ENCODE measurements around the gene PRDM15.

The PRDM15 gene

GRCh38 chr21:41777951-41778815, 101.0 kb downstream of the PRDM15 start:
- no peak for DNase-seq (ENCODE audit: low read depth in 3 of 3)

DNA sequence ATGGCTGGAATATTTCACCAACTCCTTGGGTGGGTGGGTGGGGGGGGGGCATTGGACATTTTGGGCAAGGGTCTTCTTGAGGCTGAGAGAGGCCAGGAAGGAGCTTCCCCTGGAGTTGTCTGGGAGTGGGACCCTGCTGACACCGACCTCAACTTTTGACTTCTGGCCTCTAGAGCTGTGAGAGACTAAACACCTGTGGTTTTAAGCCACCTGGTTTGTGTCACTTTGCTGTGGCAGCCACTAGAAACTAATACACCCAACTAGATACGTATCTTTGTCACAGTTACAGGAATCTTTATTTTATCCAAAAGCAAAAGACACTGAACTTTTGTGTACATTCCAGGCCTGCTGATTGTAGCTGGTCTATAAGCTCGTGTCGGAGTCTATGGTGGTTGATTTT, 102.4 kb downstream of the PRDM15 start:
- DNase-seq (ENCODE audit: low read depth in 3 of 3), result no peak

DNA sequence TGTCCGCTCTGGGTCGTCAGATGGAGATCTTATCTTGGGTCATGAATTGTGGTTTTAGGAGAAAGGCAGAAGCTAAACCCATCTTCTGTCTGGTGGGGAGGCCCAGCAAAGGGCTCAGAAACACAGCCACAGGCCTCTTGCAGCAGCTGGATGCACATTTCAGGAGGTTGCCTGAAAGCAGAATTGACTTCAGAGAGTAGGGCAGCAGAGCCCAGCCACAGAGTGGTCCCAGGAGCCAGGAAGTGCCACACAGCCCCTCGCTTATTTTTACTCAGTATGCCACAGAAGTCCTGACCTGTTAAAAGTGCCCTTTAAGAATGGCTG, 104.0 kb downstream of the PRDM15 start:
- DNase-seq (ENCODE audit: low read depth in 3 of 3), result no peak

- no peak for DNase-seq (ENCODE audit: low read depth in 3 of 3)
Observed at GRCh38 chr21:41774467-41775148, 104.5 kb downstream of the PRDM15 start.

DNA sequence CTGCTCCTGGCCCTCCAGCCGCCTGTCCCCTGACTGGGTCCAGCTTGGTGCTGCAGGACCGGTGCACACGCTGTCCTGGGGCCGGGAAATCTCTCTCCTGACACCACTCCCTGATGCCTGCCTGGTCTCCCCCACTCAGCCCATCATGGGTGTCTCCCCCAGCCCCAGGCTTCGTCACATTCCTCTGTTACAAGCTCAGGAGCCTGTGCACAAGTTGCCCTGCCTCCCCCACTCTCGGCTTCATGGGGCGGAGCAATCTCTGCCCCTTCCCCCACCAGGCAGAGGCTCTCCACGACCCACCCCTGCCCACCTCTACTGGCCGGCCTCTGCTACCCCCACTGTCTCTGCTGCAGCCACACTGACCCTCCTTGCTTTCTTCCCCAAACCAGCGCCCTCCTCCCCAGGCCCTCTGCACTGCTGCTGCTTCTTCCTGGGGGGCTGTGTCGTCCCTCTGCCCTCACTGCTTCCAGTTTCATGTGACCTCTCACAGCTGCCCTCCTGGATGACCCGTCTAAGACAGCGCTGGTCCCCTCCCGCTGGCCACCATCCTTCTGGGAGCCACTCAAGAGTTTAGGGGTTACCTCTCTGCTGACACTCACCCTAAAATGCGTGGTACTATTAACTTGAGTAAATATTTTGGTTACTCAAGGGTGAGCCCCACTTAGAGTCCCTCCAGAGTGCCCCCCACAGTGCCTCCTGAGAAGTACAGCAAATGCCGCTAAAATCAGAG, 106.6 kb downstream of the PRDM15 start:
- DNase-seq (ENCODE audit: low read depth in 3 of 3), result no peak

GRCh38 chr21:41771625-41771945, 107.6 kb downstream of the PRDM15 start:
- DNase-seq (ENCODE audit: low read depth in 3 of 3), result no peak

DNA sequence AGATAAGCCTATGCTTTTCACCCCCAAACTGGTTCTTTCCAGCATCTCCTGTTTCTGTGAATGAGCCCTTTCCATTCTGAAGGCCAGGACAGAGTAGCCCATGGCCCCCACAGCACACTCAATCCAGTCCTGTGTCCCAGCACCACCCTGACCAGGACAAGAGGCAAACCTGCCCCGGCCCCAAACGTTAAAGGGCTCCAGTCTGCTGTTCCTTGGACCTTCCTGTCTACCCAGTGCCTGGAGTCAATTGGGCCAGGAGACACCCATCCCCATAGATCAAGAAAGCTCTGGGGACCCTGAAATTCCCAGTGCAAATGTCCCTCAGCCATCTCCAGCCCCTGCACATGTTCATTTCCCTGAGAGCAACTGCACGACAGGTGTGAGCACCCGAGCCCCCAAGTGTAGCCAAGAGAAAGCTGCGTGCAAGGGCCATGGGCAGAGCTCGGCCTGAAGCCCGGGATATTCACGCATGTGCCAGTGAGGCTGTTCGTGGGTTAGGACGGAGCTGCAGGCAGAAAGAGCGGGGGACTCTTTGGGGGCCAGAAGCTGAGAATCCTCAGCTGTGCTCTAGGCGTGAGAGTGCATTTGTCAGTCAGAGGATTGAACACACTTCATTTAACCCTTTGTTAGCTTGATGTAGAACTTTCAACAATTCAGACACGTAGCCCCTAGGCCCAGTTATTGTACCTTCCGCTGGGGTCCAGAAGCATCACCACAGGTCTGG, 108.1 kb downstream of the PRDM15 start:
- no peak for DNase-seq (ENCODE audit: low read depth in 3 of 3)

GRCh38 chr21:41769933-41770332, 109.2 kb downstream of the PRDM15 start:
- DNase-seq (ENCODE audit: low read depth in 3 of 3), result no peak

DNA sequence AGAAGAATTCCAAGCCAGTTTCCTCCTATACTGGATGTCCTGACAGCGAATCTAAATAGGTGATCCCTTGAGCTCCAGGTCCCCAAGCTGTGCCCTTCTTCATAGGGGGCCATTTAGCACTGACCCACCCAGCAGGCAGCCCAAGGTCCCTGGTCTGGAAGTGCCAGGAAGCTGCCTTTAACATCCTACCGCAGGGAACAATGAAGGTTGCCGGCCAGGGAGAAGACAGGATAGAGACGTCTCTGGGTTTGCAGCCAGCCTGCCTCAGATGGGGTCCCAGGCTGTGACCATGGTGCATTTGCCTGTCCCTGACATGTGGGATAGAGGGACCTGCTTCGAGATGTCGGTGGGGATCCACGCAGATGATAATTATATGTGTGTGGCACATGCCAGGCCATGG, 109.6 kb downstream of the PRDM15 start:
- DNase-seq (ENCODE audit: low read depth in 3 of 3), result no peak

GRCh38 chr21:41769111-41769510, 110.0 kb downstream of the PRDM15 start:
- no peak for DNase-seq (ENCODE audit: low read depth in 3 of 3)

DNA sequence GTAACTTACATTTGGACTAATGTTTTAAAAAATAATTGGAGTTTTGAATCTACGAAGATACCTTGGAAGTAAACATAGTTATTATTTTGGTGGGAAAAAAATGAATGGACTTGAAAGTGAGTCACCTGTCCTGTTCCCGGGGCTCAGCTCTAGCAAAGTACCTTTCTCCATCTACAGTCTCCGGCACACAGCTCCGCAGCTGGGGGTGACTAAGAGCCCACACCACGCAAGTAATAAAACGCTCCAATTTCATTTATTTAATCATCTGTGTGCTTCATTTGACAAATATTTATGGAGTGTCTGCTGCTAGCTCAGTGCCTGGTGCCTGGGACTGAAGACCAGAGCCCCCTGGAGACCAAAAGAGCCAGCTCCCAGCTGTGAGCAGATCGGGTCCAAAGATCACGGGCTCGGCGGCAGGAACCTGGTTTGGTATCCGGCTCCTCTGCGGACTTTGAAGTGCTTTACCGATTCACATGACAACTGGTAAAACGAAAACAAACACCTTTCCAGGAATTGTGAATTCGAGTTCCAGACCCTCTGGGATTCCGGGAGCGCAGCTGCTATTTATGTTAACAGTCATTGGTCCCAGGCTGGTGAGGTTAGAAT, 110.6 kb downstream of the PRDM15 start:
- DNase-seq (ENCODE audit: low read depth in 3 of 3), result no peak

DNA sequence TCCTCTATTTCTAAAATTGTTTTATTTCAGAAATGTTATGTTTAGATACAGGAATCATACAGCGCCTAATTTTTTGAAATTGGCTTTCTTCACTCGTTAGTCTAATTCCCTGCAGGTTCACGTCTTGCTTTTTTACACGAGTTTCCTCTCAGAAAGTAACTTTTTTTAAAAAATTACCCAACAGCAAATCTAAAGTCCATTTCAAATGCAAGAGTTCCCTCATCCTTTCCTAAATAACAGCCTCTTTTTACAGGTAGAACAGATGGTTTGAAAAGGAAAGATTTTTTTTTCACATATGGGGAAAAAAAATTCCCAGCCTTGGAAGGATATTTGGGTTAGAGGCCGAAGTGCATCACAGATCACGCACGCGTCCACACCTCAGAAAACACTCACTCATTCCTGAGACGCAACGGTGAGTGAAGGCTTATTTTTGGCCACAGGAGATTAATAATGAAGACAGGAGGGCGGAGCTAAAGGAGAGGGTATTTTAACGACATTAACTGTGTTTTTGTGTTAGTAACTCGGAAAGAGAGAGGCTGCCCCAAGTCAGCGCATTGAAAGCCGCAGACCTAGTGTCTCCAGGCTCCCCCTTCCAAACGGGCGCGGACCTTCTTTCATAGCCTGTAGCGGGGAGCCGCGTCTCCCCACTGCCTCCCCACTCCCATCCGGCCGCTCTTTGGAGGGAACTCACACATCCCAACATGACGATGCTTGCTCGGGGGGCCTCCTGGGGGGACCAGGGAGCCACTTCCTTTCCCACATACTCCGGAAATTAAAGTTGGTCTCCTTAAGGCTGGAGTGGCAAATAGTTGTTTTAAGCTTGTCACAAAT, 111.3 kb downstream of the PRDM15 start:
- DNase-seq (ENCODE audit: low read depth in 3 of 3), result no peak

- DNase-seq (ENCODE audit: low read depth in 3 of 3), result peak; percentile 41 to 67 (median 45)
Observed at GRCh38 chr21:41766883-41767605, 112.1 kb downstream of the PRDM15 start, which contains the start of gene RIPK4. RIPK4 (minus strand) TSS chr21:41767052; CDS start chr21:41767041, 11 bp downstream.

GRCh38 chr21:41765973-41766882, 112.9 kb downstream of the PRDM15 start:
- DNase-seq (ENCODE audit: low read depth in 3 of 3), result no peak

- DNase-seq (ENCODE audit: low read depth in 3 of 3), result no peak
Observed at GRCh38 chr21:41765420-41765821, 113.7 kb downstream of the PRDM15 start.

DNA sequence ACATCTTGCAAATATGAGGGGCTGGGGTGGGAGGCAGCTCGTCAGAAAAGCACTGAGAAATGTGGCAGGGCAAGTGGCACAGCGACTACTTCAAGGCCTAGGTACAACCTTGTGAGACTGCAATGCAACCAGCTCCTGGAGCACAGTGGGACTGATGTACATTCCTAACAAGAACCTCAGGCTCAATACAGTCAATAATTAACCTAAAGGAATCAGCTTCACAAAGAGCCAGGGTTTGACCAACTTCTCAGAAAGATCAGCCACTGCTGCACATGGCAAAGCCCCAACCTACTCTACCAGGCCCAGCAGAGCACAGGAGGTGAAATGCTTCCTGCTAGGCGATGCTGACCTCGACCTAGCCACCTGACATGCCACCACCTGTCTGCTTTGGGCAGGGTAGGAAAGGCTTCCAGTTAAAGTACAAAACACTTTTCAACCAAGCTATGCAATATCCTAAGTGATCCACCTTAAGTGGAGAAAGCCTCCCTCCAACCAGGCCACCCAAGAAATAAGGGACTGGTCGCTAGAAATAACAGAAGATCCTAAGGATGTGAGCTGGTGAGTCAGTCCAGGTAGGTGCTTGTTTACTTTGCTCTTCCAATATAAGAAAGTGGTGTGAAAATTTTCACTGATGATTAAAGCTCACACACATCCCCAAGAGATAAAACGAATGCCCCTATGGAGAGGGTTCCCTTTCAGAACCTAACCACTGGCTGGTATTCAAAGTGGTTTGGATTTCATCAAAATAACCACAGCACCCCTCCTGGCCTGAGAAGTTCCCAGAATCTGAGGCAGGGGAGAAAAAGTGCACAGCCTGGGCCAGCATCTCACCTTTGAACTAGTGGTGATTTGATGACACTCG, 114.4 kb downstream of the PRDM15 start:
- DNase-seq (ENCODE audit: low read depth in 3 of 3), result no peak

- DNase-seq (ENCODE audit: low read depth in 3 of 3), result no peak
Observed at GRCh38 chr21:41763996-41764395, 115.1 kb downstream of the PRDM15 start.

DNA sequence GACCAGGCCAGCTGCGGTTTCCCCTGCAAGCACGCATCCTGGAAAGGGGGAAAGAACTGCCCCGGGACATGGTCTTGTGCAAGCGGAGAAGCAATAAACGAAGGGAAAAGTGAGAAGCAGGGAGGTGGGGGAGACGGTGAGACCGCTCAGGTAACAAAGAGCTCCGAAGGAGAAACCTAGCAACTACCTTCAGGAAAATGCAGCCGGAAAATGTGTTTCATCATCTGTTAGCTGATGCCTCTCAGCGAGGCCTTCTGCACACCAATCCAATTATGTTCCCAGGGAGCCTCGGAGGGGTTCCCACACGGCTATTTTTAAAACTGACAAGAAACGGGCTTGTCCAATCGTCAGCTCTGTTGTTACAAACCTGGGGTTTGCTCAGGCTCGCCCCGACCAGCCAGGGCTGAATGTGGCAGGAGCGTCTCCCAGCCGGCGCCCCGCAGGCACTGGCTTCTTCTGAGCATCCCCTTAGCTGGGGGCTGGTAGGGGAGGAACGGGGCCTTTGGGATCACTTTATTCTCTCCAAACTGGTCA, 115.7 kb downstream of the PRDM15 start:
- no peak for DNase-seq (ENCODE audit: low read depth in 3 of 3)
